Common myeloid progenitor, CD34-positive (primary cell): ENCODE results near the gene KBTBD8. TPM values are rescaled to one million over a fixed set of nuclear protein-coding genes. Genes with fewer than 3 reads are reported as not detected.

Experiments
- CTCF ChIA-PET: fragments of 350-600 bp; sonication (Branson Sonifier 250); formaldehyde crosslinking; loops from one replicate; lab custom pipeline; 2021; ENCODE audit warnings: antibody characterized with exemption; lab: Charles Lee
- POLR2A ChIA-PET: fragments of 350-600 bp; sonication (Branson Sonifier 250); formaldehyde crosslinking; loops from one replicate; lab custom pipeline; 2021; ENCODE audit warnings: antibody characterized with exemption; lab: Charles Lee
- DNase-seq, 3 donors: peaks; one replicate each; pipeline versions ENCODE4 v3.0.0 to v3.0.0-alpha.2; 2013
- H3K27ac ChIP-seq, 2 experiments: 1 replicate in 1 of 2; 2 replicates in 1 of 2; pipeline ENCODE4 v1.7.0; 2013; ENCODE audit warnings: inconsistent platforms in 2 of 2, low read length in 2 of 2, mild to moderate bottlenecking in 2 of 2, low read depth in 1 of 2, moderate library complexity in 1 of 2; ENCODE audit not compliant: severe bottlenecking in 2 of 2, insufficient read depth in 1 of 2, poor library complexity in 1 of 2
- H3K27me3 ChIP-seq, 5 experiments: replicated peaks in 2 of 5; 1 replicate in 3 of 5; 2 replicates in 2 of 5; pipeline versions ENCODE4 v1.6.1 to v1.7.0; 2013; ENCODE audit warnings: low read length in 4 of 5, mild to moderate bottlenecking in 2 of 5, moderate library complexity in 2 of 5, inconsistent platforms in 1 of 5; ENCODE audit not compliant: insufficient read depth in 5 of 5, control insufficient read depth in 4 of 5
- H3K36me3 ChIP-seq, 4 experiments: 1 replicate in 2 of 4; 2 replicates in 2 of 4; pipeline versions ENCODE4 v1.6.1 to v1.7.0; 2013; ENCODE audit warnings: low read length in 3 of 4, control low read depth in 1 of 4, mild to moderate bottlenecking in 1 of 4; ENCODE audit not compliant: control insufficient read depth in 4 of 4, insufficient read depth in 4 of 4
- H3K4me1 ChIP-seq, 4 experiments: 1 replicate in 3 of 4; 2 replicates in 1 of 4; pipeline versions ENCODE4 v1.6.1 to v1.7.1; 2013; ENCODE audit warnings: low read length in 3 of 4, mild to moderate bottlenecking in 3 of 4, control low read depth in 1 of 4, inconsistent platforms in 1 of 4, moderate library complexity in 1 of 4; ENCODE audit not compliant: control insufficient read depth in 4 of 4, insufficient read depth in 4 of 4; ENCODE audit errors: control extremely low read depth in 1 of 4
- H3K4me3 ChIP-seq, 7 experiments: 1 replicate in 4 of 7; 2 replicates in 3 of 7; pipeline versions ENCODE4 v1.5.1 to v1.7.0; 2013; ENCODE audit warnings: mild to moderate bottlenecking in 7 of 7, low read length in 6 of 7, moderate library complexity in 6 of 7, inconsistent platforms in 2 of 7, low read depth in 2 of 7, control low read depth in 1 of 7; ENCODE audit not compliant: insufficient read depth in 4 of 7, control insufficient read depth in 1 of 7; ENCODE audit errors: extremely low read depth in 1 of 7
- H3K9me3 ChIP-seq, 5 experiments: 1 replicate in 4 of 5; 2 replicates in 1 of 5; pipeline versions ENCODE4 v1.6.1 to v1.7.1; 2013; ENCODE audit warnings: low read length in 4 of 5, mild to moderate bottlenecking in 2 of 5, inconsistent platforms in 1 of 5, low read depth in 1 of 5, moderate library complexity in 1 of 5; ENCODE audit not compliant: control insufficient read depth in 4 of 5, insufficient read depth in 2 of 5; ENCODE audit errors: control extremely low read depth in 1 of 5
- WGBS: methylation state at CpG from one replicate; pipeline ENCODE4 v1.1.5; 2013; ENCODE audit not compliant: insufficient coverage; 5-methylcytosine and 5-hydroxymethylcytosine counted together
- polyA plus RNA-seq: library from polyadenylated mRNA; unstranded; fragments of 120-200 nt; gene quantifications from one replicate; pipeline ENCODE4 v1.2.1, GENCODE V29; 2013

KBTBD8 gene, protein sequence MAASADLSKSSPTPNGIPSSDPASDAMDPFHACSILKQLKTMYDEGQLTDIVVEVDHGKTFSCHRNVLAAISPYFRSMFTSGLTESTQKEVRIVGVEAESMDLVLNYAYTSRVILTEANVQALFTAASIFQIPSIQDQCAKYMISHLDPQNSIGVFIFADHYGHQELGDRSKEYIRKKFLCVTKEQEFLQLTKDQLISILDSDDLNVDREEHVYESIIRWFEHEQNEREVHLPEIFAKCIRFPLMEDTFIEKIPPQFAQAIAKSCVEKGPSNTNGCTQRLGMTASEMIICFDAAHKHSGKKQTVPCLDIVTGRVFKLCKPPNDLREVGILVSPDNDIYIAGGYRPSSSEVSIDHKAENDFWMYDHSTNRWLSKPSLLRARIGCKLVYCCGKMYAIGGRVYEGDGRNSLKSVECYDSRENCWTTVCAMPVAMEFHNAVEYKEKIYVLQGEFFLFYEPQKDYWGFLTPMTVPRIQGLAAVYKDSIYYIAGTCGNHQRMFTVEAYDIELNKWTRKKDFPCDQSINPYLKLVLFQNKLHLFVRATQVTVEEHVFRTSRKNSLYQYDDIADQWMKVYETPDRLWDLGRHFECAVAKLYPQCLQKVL
- 6.3 TPM for polyA plus RNA-seq

- DNase-seq, result peak; percentile 98 to 99 (median 99)
- Histone ChIP-seq H3K27me3 (no peaks in the 10 kb centered on the region), H3K27ac (peak within 1 kb of the TSS in 1 of 2 experiments; percentile 30), H3K4me1 (peaks cover 9 to 37% (median 18%) of the 10 kb centered on the region in 4 experiments), H3K4me3 (peak within 1 kb of the TSS; percentile 77 to 90 (median 83)), H3K36me3 (peaks cover 0 to 8% (median under 1%) of the 10 kb centered on the region in 4 experiments), H3K9me3 (no peaks in the 10 kb centered on the region)
- CTCF ChIA-PET, result interaction anchor here (1.1 to 1.3 kb wide), 2 partner anchors 24 to 26 kb away, joined by 3 to 12 read pairs; no protein-coding TSS in a partner anchor
- WGBS, result under 1% methylated on average over 70 of the region's 75 CpGs
- POLR2A ChIA-PET, result interaction anchor here (0.6 kb wide), 1 partner anchor 11 kb away, joined by 3 read pairs; no protein-coding TSS in a partner anchor
These were observed at the start of gene KBTBD8 for GRCh38 chr3:66998113-66998903. TSS of gene KBTBD8 (plus strand) at chr3:66998307. CDS start at chr3:66998356, 49 bp downstream.

- 100% methylated on average over 1 of the region's 2 CpGs for WGBS
- Histone ChIP-seq H3K36me3 (no peaks in the 10 kb centered on the region), H3K4me1 (no peaks in the 10 kb centered on the region), H3K9me3 (no peaks in the 10 kb centered on the region), H3K4me3 (no peak overlapping the region), H3K27ac (no peak overlapping the region), H3K27me3 (peaks cover 0 to 3% (median 0%) of the 10 kb centered on the region in 5 experiments)
- no peak for DNase-seq
- POLR2A ChIA-PET, result no interaction called here
- CTCF ChIA-PET, result no interaction called here
These were observed 49.3 kb upstream of the KBTBD8 start for GRCh38 chr3:66948838-66949237.

DNA sequence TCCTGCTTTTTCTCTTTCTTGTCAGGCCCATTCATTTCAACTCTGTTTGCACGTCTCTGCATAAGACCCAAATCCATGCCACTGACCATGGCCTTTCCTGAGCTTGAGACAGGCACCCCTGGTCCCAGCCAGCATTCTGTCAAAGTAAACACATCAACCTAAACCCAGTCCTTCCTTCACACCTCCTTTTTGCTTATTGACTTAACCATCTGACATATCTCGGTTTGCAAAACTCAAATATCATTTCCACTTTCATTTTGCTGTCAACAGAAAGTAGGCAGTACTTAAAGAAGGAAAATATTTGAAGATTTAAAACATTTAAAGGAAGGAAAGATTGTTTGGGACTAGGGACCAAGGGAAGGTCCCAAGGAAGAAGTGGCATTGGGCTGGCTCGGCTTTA, 48.2 kb upstream of the KBTBD8 start:
- H3K27ac ChIP-seq, result no peak overlapping the region
- ChIA-PET POLR2A (no interaction called here), CTCF (no interaction called here)
- DNase-seq, result no peak
- no peaks in the 10 kb centered on the region for H3K36me3 ChIP-seq
- no peaks in the 10 kb centered on the region for H3K9me3 ChIP-seq
- no peak overlapping the region for H3K4me3 ChIP-seq
- no peaks in the 10 kb centered on the region for H3K4me1 ChIP-seq
- peaks cover 0 to 3% (median 0%) of the 10 kb centered on the region in 5 experiments for H3K27me3 ChIP-seq
- WGBS, result 100% methylated on average over 2 of the region's 3 CpGs

- POLR2A ChIA-PET, result no interaction called here
- CTCF ChIA-PET, result interaction anchor here (1.9 to 2.7 kb wide), 2 partner anchors 14 to 20 kb away, joined by 6 to 14 read pairs; no protein-coding TSS in a partner anchor
- WGBS, result no CpG with 5 or more reads among the region's 1 CpG
These were observed 45.8 kb upstream of the KBTBD8 start for GRCh38 chr3:66952357-66952756.

GRCh38 chr3:66953934-66954445, 44.1 kb upstream of the KBTBD8 start:
- Histone ChIP-seq H3K27me3 (peaks cover 0 to 3% (median 0%) of the 10 kb centered on the region in 5 experiments), H3K36me3 (no peaks in the 10 kb centered on the region), H3K27ac (no peak overlapping the region), H3K9me3 (no peaks in the 10 kb centered on the region), H3K4me1 (no peaks in the 10 kb centered on the region), H3K4me3 (no peak overlapping the region)
- ChIA-PET POLR2A (no interaction called here), CTCF (interaction anchor here (2.7 kb wide), 1 partner anchor 18 kb away, joined by 14 read pairs; no protein-coding TSS in a partner anchor)
- 97% methylated on average over 3 of the region's 4 CpGs for WGBS
- DNase-seq, result no peak

More at GRCh38 chr3:66952357-66952756, 45.8 kb upstream of the KBTBD8 start:
- H3K27ac ChIP-seq, result no peak overlapping the region
- H3K4me3 ChIP-seq, result no peak overlapping the region
- no peaks in the 10 kb centered on the region for H3K9me3 ChIP-seq
- DNase-seq, result no peak
- H3K36me3 ChIP-seq, result no peaks in the 10 kb centered on the region
- peaks cover 0 to 3% (median 0%) of the 10 kb centered on the region in 5 experiments for H3K27me3 ChIP-seq
- no peaks in the 10 kb centered on the region for H3K4me1 ChIP-seq

GRCh38 chr3:66956742-66957141, 41.4 kb upstream of the KBTBD8 start:
- POLR2A ChIA-PET, result no interaction called here
- WGBS, result 64% methylated on average over 2 of the region's 4 CpGs
- CTCF ChIA-PET, result no interaction called here
- DNase-seq, result no peak
- Histone ChIP-seq H3K27ac (no peak overlapping the region), H3K36me3 (no peaks in the 10 kb centered on the region), H3K4me1 (no peaks in the 10 kb centered on the region), H3K27me3 (peaks cover 0 to 3% (median 0%) of the 10 kb centered on the region in 5 experiments), H3K9me3 (no peaks in the 10 kb centered on the region), H3K4me3 (no peak overlapping the region)
